HG03575 (cell line): ENCODE data around the gene GARIN1A.
"Not testable (repeated sequence)": the region's sequence is repeated elsewhere in the genome, so short reads cannot be mapped to it uniquely, and the experiment has no call there.

ENCODE experiments used
- ATAC-seq: cut with Tn5 transposase; IDR thresholded peaks from one replicate; pipeline ENCODE4 v1.9.1; 2021; ENCODE audit not compliant: unreplicated experiment, insufficient number of reproducible peaks, low FRiP score; ENCODE audit errors: extremely low read depth

Gene GARIN1A

GRCh38 chr7:128679920-128680319, 7.8 kb downstream of the GARIN1A start:
- no peak for ATAC-seq

GRCh38 chr7:128681794-128682537, 9.9 kb downstream of the GARIN1A start:
- ATAC-seq, result no peak

- ATAC-seq, result not testable (repeated sequence)
These were observed 11.2 kb downstream of the GARIN1A start for GRCh38 chr7:128683270-128683669.

- ATAC-seq, result not testable (repeated sequence)
These were observed 11.6 kb downstream of the GARIN1A start for GRCh38 chr7:128683738-128684137.

- ATAC-seq, result no peak
These were observed 15.0 kb downstream of the GARIN1A start for GRCh38 chr7:128687131-128687530.

- no peak for ATAC-seq
These were observed 16.4 kb downstream of the GARIN1A start for GRCh38 chr7:128688492-128688891.

- not testable (repeated sequence) for ATAC-seq
These were observed 17.3 kb downstream of the GARIN1A start for GRCh38 chr7:128689161-128689935.

GRCh38 chr7:128691227-128691626, 19.1 kb downstream of the GARIN1A start:
- no peak for ATAC-seq

- no peak for ATAC-seq
These were observed 20.7 kb downstream of the GARIN1A start for GRCh38 chr7:128692623-128693270.

- no peak for ATAC-seq
These were observed 21.4 kb downstream of the GARIN1A start for GRCh38 chr7:128693373-128694015.

- no peak for ATAC-seq
These were observed 22.6 kb downstream of the GARIN1A start for GRCh38 chr7:128694738-128695137.

- ATAC-seq, result no peak
These were observed 25.3 kb downstream of the GARIN1A start for GRCh38 chr7:128697302-128697905.

- ATAC-seq, result no peak
These were observed 27.2 kb downstream of the GARIN1A start for GRCh38 chr7:128699196-128699712.

- ATAC-seq, result no peak
These were observed 27.8 kb downstream of the GARIN1A start for GRCh38 chr7:128699895-128700294.

GRCh38 chr7:128701062-128701785, 29.1 kb downstream of the GARIN1A start:
- ATAC-seq, result no peak

GRCh38 chr7:128703609-128704241, 31.6 kb downstream of the GARIN1A start:
- no peak for ATAC-seq

GRCh38 chr7:128705891-128706333, 33.8 kb downstream of the GARIN1A start:
- no peak for ATAC-seq

GRCh38 chr7:128707752-128708151, 35.7 kb downstream of the GARIN1A start:
- no peak for ATAC-seq
